SK-N-SH (cell line): ENCODE data around the gene COX7A2. TPM values are rescaled to one million over a fixed set of nuclear protein-coding genes. Genes with fewer than 3 reads are reported as not detected.

Source experiments
- CTCF ChIA-PET: fragments of 300-600, 350-600 bp; formaldehyde crosslinking; extraction: SDS; loops from one replicate; lab custom pipeline; 2021; lab: Yijun Ruan, JAX
- POLR2A ChIA-PET: fragments of 350-600 bp; sonication (Branson Sonifier 250); formaldehyde crosslinking; extraction: SDS; loops from one replicate; lab custom pipeline; 2020; ENCODE audit warnings: antibody characterized with exemption, inconsistent platforms; lab: Yijun Ruan, JAX
- DNase-seq: peaks from one replicate; pipeline ENCODE4 v3.0.0; 2012
- H2AFZ ChIP-seq: fragments of 200-600 bp; sonication (generic); 2 replicates; pipeline ENCODE4 v1.8.1; 2016; ENCODE audit warnings: antibody characterized with exemption, mild to moderate bottlenecking, low read depth
- H3F3A ChIP-seq: fragments of 200-600 bp; sonication (generic); replicated peaks from 2 replicates; pipeline ENCODE3; 2016; ENCODE audit warnings: antibody characterized with exemption, mild to moderate bottlenecking; ENCODE audit not compliant: insufficient read depth
- H3K27ac ChIP-seq, 2 experiments: fragments of 200-500 bp in 1 of 2; fragments of 200-600 bp in 1 of 2; sonication (Bioruptor generic) in 1 of 2; sonication (generic), shearing (Covaris generic) in 1 of 2; 2 replicates each; pipeline versions ENCODE4 v1.5.1 to v1.6.1; 2014 to 2016; ENCODE audit warnings: low read depth in 2 of 2, inconsistent platforms in 1 of 2, low read length in 1 of 2, mild to moderate bottlenecking in 1 of 2, mixed read lengths in 1 of 2
- H3K27me3 ChIP-seq: fragments of 200-600 bp; sonication (generic), shearing (Covaris generic); 2 replicates; pipeline ENCODE4 v1.6.1; 2016; ENCODE audit warnings: mixed run types; ENCODE audit not compliant: insufficient read depth
- H3K36me3 ChIP-seq, 2 experiments: fragments of 200-500 bp in 1 of 2; fragments of 200-600 bp in 1 of 2; sonication (Bioruptor generic) in 1 of 2; sonication (generic) in 1 of 2; replicated peaks in 1 of 2; 2 replicates each; pipeline versions ENCODE3 to v1.5.1; 2014 to 2016; ENCODE audit warnings: low read length in 1 of 2, mild to moderate bottlenecking in 1 of 2; ENCODE audit not compliant: insufficient read depth in 2 of 2, control insufficient read depth in 1 of 2
- H3K4me1 ChIP-seq, 2 experiments: fragments of 200-500 bp in 1 of 2; fragments of 200-600 bp in 1 of 2; sonication (Bioruptor generic) in 1 of 2; sonication (generic), shearing (Covaris generic) in 1 of 2; 2 replicates each; pipeline versions ENCODE4 v1.5.1 to v1.6.1; 2014 to 2016; ENCODE audit warnings: low read depth in 1 of 2, low read length in 1 of 2, mixed run types in 1 of 2; ENCODE audit not compliant: insufficient read depth in 2 of 2, control insufficient read depth in 1 of 2
- H3K4me2 ChIP-seq: fragments of 200-600 bp; sonication (generic), shearing (Covaris generic); 2 replicates; pipeline ENCODE4 v1.6.1; 2017; ENCODE audit warnings: mixed run types
- H3K4me3 ChIP-seq, 2 experiments: fragments of 200-500 bp in 1 of 2; fragments of 200-600 bp in 1 of 2; sonication (Bioruptor generic) in 1 of 2; sonication (generic), shearing (Covaris generic) in 1 of 2; 2 replicates each; pipeline versions ENCODE4 v1.5.1 to v1.8.1; 2014 to 2016; ENCODE audit warnings: low read depth in 2 of 2, inconsistent platforms in 1 of 2, low read length in 1 of 2, mild to moderate bottlenecking in 1 of 2, mixed read lengths in 1 of 2, moderate library complexity in 1 of 2
- H3K79me2 ChIP-seq: fragments of 200-600 bp; sonication (generic); 2 replicates; pipeline ENCODE4 v1.8.1; 2017; ENCODE audit warnings: mild to moderate bottlenecking; ENCODE audit not compliant: insufficient read depth
- H3K9ac ChIP-seq: fragments of 200-600 bp; sonication (generic); 2 replicates; pipeline ENCODE4 v1.6.1; 2017; ENCODE audit warnings: mixed run types
- H3K9me2 ChIP-seq: fragments of 200-600 bp; sonication (generic); 2 replicates; pipeline ENCODE4 v1.6.1; 2017; ENCODE audit warnings: mixed run types
- H3K9me3 ChIP-seq: fragments of 200-600 bp; sonication (generic); 2 replicates; pipeline ENCODE4 v1.6.1; 2017; ENCODE audit warnings: mixed run types, mild to moderate bottlenecking, moderate library complexity
- H4K20me1 ChIP-seq: fragments of 200-600 bp; sonication (generic); 2 replicates; pipeline ENCODE4 v1.6.1; 2017; ENCODE audit warnings: mild to moderate bottlenecking, mixed run types; ENCODE audit not compliant: insufficient read depth
- CTCF ChIP-seq: fragments of 200-600 bp; sonication (generic); IDR thresholded peaks from 2 replicates; pipeline ENCODE4 v1.6.1; 2017; ENCODE audit warnings: antibody characterized with exemption, mild to moderate bottlenecking, moderate library complexity
- ELF1 ChIP-seq: IDR thresholded peaks from 2 replicates; pipeline ENCODE4 v1.4.0; 2012
- FOSL2 ChIP-seq: IDR thresholded peaks from 2 replicates; pipeline ENCODE4 v1.4.0; 2012; ENCODE audit warnings: low read depth, mild to moderate bottlenecking, moderate library complexity, borderline replicate concordance
- GABPA ChIP-seq: IDR thresholded peaks from 2 replicates; pipeline ENCODE4 v1.4.0; 2012; ENCODE audit warnings: low read depth, mild to moderate bottlenecking
- JUND ChIP-seq: IDR thresholded peaks from 2 replicates; pipeline ENCODE4 v1.4.0; 2012
- NRF1 ChIP-seq: IDR thresholded peaks from 2 replicates; pipeline ENCODE4 v1.6.1; 2012; ENCODE audit warnings: low read depth, mild to moderate bottlenecking, low read length
- POLR2AphosphoS5 ChIP-seq: IDR thresholded peaks from 2 replicates; pipeline ENCODE4 v1.6.1; 2012; ENCODE audit warnings: low read depth, low read length
- RFX5 ChIP-seq: IDR thresholded peaks from 2 replicates; pipeline ENCODE4 v1.6.1; 2012; ENCODE audit warnings: mild to moderate bottlenecking, improper control_type of control experiment, low read length
- SMC3 ChIP-seq: IDR thresholded peaks from 2 replicates; pipeline ENCODE4 v1.6.1; 2012; ENCODE audit warnings: low read depth, low read length, improper control_type of control experiment
- TAF1 ChIP-seq: IDR thresholded peaks from 2 replicates; pipeline ENCODE4 v1.6.1; 2012; ENCODE audit warnings: low read depth, mild to moderate bottlenecking, low read length, moderate library complexity, borderline replicate concordance
- TCF12 ChIP-seq: IDR thresholded peaks from 2 replicates; pipeline ENCODE4 v1.4.0; 2012
- USF2 ChIP-seq: fragments of 150-350 bp; IDR thresholded peaks from 2 replicates; pipeline ENCODE4 v1.6.1; 2017; ENCODE audit warnings: antibody characterized with exemption, low read length, low read depth, borderline replicate concordance
- YY1 ChIP-seq: IDR thresholded peaks from 2 replicates; pipeline ENCODE4 v1.4.0; 2012; ENCODE audit warnings: low read depth, mild to moderate bottlenecking
- WGBS: methylation state at CpG from one replicate; pipeline ENCODE4 v1.1.6; 2017; ENCODE audit warnings: low lambda C conversion rate; 5-methylcytosine and 5-hydroxymethylcytosine counted together
- polyA plus RNA-seq, 3 experiments: library from polyadenylated mRNA; depleted of rRNA; stranded (reverse); fragments of >200 nt; gene quantifications; 2 replicates each; pipeline ENCODE4 v1.2.3, GENCODE V29; 2012
- TF ChIP-seq, protein P1 (sequence below): IDR thresholded peaks from 2 replicates; pipeline ENCODE4 v1.6.1; 2012; ENCODE audit warnings: mild to moderate bottlenecking, low read depth, low read length, moderate library complexity
- TF ChIP-seq, protein P2 (sequence below): IDR thresholded peaks from 2 replicates; pipeline ENCODE4 v1.4.0; 2012; ENCODE audit warnings: low read depth, borderline replicate concordance
- TF ChIP-seq, protein P3 (sequence below): IDR thresholded peaks from 2 replicates; pipeline ENCODE4; 2012
- TF ChIP-seq, protein P4 (sequence below): IDR thresholded peaks from 2 replicates; pipeline ENCODE4 v1.4.0; 2012; ENCODE audit warnings: low read depth

Gene COX7A2
- polyA plus RNA-seq, 1 of the 3 experiments (the other 2 are of a cell fraction): 431 TPM

DNA sequence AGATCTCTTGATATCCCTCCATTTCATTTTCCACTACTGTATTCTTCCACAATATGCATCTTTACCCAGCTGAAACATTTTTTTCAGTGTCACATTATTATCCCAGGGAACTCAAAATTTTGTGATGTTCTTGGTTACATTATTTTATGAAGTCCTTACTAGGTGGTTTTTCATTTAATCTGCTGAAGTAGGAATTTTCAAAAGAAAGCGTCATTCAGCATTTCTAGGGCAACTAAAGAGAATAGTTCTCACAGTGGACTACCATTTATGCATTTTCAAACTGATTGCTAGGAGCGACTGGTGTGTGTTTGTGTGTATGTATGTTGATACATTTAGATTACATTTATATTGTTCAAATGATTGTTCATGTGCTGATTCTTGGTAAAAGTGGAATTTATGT lies 43.4 kb upstream of the COX7A2 start:
- Histone ChIP-seq H2AFZ (no peak overlapping the region), H3K27me3 (no peaks in the 10 kb centered on the region), H3K9me2 (no peaks in the 10 kb centered on the region), H4K20me1 (peaks cover 19% of the 10 kb centered on the region), H3K9ac (no peak overlapping the region), H3K4me3 (no peak overlapping the region), H3K4me2 (no peak overlapping the region), H3K27ac (no peak overlapping the region), H3K9me3 (no peaks in the 10 kb centered on the region), H3K79me2 (peaks cover 38% of the 10 kb centered on the region), H3K36me3 (no peaks in the 10 kb centered on the region), H3F3A (peaks cover 7% of the 10 kb centered on the region), H3K4me1 (peaks cover 0 to 6% of the 10 kb centered on the region in 2 experiments; a peak in 3 of 4 replicates)
- TF ChIP-seq, protein P1, sequence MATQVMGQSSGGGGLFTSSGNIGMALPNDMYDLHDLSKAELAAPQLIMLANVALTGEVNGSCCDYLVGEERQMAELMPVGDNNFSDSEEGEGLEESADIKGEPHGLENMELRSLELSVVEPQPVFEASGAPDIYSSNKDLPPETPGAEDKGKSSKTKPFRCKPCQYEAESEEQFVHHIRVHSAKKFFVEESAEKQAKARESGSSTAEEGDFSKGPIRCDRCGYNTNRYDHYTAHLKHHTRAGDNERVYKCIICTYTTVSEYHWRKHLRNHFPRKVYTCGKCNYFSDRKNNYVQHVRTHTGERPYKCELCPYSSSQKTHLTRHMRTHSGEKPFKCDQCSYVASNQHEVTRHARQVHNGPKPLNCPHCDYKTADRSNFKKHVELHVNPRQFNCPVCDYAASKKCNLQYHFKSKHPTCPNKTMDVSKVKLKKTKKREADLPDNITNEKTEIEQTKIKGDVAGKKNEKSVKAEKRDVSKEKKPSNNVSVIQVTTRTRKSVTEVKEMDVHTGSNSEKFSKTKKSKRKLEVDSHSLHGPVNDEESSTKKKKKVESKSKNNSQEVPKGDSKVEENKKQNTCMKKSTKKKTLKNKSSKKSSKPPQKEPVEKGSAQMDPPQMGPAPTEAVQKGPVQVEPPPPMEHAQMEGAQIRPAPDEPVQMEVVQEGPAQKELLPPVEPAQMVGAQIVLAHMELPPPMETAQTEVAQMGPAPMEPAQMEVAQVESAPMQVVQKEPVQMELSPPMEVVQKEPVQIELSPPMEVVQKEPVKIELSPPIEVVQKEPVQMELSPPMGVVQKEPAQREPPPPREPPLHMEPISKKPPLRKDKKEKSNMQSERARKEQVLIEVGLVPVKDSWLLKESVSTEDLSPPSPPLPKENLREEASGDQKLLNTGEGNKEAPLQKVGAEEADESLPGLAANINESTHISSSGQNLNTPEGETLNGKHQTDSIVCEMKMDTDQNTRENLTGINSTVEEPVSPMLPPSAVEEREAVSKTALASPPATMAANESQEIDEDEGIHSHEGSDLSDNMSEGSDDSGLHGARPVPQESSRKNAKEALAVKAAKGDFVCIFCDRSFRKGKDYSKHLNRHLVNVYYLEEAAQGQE: no peak
- no peak for TF ChIP-seq POLR2AphosphoS5
- TF ChIP-seq, protein P2, sequence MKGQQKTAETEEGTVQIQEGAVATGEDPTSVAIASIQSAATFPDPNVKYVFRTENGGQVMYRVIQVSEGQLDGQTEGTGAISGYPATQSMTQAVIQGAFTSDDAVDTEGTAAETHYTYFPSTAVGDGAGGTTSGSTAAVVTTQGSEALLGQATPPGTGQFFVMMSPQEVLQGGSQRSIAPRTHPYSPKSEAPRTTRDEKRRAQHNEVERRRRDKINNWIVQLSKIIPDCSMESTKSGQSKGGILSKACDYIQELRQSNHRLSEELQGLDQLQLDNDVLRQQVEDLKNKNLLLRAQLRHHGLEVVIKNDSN: no peak
- TF ChIP-seq FOSL2: no peak
- TF ChIP-seq TCF12: no peak
- no peak for TF ChIP-seq NRF1
- TF ChIP-seq, protein P3, sequence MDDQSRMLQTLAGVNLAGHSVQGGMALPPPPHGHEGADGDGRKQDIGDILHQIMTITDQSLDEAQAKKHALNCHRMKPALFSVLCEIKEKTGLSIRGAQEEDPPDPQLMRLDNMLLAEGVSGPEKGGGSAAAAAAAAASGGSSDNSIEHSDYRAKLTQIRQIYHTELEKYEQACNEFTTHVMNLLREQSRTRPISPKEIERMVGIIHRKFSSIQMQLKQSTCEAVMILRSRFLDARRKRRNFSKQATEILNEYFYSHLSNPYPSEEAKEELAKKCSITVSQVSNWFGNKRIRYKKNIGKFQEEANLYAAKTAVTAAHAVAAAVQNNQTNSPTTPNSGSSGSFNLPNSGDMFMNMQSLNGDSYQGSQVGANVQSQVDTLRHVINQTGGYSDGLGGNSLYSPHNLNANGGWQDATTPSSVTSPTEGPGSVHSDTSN: no peak
- no peak for TF ChIP-seq TAF1
- no peak for TF ChIP-seq CTCF
- TF ChIP-seq, protein P4, sequence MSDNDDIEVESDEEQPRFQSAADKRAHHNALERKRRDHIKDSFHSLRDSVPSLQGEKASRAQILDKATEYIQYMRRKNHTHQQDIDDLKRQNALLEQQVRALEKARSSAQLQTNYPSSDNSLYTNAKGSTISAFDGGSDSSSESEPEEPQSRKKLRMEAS: no peak
- TF ChIP-seq YY1: no peak
- TF ChIP-seq RFX5: no peak
- TF ChIP-seq SMC3: no peak
- TF ChIP-seq ELF1: no peak
- TF ChIP-seq JUND: no peak
- no peak for TF ChIP-seq USF2
- TF ChIP-seq GABPA: no peak
- WGBS: 89% methylated on average over 2 of the region's 2 CpGs
- ChIA-PET CTCF (interaction anchor here (1.2 kb wide), 1 partner anchor 238 kb away, joined by 3 read pairs; no protein-coding TSS in a partner anchor), POLR2A (no interaction called here)
- no peak for DNase-seq
